ENCODE measurements around the gene FAM9C.

FAM9C gene

DNA sequence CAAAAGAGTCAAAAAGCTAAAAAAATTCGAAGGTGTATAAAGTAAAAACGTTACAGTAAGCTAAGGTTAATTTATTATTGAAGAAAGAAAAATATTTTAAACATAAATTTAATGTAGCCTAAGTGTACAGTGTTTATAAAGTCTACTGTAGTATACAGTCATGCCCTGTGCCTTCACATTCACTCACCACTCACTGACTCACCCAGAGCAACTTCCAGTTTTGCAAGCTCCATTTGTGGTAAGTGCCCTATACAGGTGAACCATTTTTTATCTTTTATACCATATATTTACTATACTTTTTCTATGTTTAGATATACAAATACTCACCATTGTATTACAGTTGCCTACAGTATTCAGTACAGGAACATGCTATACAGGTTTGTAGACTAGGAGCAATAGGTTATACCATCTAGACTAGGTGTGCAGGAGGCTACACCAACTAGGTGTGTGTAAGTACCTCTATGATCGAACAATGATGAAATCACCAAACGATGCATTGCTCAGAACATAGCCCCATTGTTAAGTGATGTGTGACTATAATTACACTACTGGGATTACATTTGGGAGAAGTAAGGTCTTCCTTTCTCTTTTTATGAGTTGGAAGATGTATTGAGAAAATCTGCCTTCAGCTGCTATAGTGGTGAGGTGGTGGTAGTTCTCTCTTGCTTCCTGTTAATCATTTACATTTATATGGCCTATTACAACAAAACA is 42.3 kb downstream of the FAM9C start:
- Histone ChIP-seq H3K4me3 (ENCODE audit: low read depth, low read length) (no peak overlapping the region), H3K27me3 (ENCODE audit: control insufficient read depth, insufficient read depth, low read length) (no peaks in the 10 kb centered on the region), H3K9ac (ENCODE audit: low read depth, low read length) (no peak overlapping the region), H3K36me3 (ENCODE audit: control insufficient read depth, insufficient read depth, low read length) (no peaks in the 10 kb centered on the region), H3K27ac (ENCODE audit: low read depth, low read length) (no peak overlapping the region), H3K9me3 (ENCODE audit: control insufficient read depth, insufficient read depth, low read length) (no peaks in the 10 kb centered on the region), H3K4me1 (ENCODE audit: control insufficient read depth, insufficient read depth, low read length) (peaks cover 35% of the 10 kb centered on the region)

DNA sequence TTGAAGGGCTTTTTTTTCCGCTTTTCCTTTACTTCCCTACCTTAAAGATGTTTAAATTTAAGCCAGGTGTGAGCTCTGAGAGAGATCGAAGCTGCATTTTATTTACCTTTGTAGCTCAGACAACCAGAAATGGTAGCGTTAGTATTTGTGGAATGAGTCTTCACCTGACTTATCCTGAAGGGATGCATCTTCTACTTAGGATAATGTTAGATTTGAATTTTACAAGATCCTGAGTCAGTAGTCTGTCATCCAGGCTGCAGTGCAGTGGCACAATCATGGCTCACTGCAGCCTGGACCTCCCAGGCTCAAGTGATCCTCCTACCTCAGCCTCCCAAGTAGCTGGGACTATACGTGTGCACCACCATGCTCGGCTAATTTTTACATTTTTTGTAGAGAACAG is 43.3 kb downstream of the FAM9C start:
- Histone ChIP-seq H3K36me3 (ENCODE audit: control insufficient read depth, insufficient read depth, low read length) (no peaks in the 10 kb centered on the region), H3K4me1 (ENCODE audit: control insufficient read depth, insufficient read depth, low read length) (peaks cover 35% of the 10 kb centered on the region), H3K9ac (ENCODE audit: low read depth, low read length) (no peak overlapping the region), H3K4me3 (ENCODE audit: low read depth, low read length) (no peak overlapping the region), H3K27ac (ENCODE audit: low read depth, low read length) (no peak overlapping the region), H3K27me3 (ENCODE audit: control insufficient read depth, insufficient read depth, low read length) (no peaks in the 10 kb centered on the region), H3K9me3 (ENCODE audit: control insufficient read depth, insufficient read depth, low read length) (no peaks in the 10 kb centered on the region)

DNA sequence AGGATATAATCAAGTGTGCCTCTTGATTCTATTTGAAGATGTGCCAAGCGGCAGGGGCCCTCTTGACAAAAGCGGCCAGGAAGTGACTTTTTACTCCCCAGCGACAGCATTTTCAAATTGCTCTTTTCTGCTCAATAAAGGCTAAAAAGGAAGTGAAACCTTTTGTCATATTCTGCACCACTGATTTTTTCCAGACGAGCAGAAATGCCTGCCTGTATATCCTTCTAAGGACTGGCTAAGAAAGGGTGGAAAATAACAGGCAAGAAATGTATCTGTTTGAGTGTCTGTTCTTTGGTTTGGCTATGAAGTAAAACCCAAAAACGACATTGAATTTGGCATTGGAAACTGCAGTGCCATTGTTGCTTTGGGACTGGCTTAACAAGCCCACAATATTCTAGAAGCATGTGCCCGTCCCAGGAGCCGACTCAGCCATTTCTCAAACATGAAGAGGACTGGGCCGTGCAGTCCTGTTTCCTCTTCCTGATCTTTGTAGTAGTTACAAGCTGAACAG is 44.1 kb downstream of the FAM9C start:
- H3K27me3 ChIP-seq (ENCODE audit: control insufficient read depth, insufficient read depth, low read length), result no peaks in the 10 kb centered on the region
- H3K4me3 ChIP-seq (ENCODE audit: low read depth, low read length), result no peak overlapping the region
- H3K4me1 ChIP-seq (ENCODE audit: control insufficient read depth, insufficient read depth, low read length), result peaks cover 35% of the 10 kb centered on the region
- no peaks in the 10 kb centered on the region for H3K9me3 ChIP-seq (ENCODE audit: control insufficient read depth, insufficient read depth, low read length)
- no peak overlapping the region for H3K27ac ChIP-seq (ENCODE audit: low read depth, low read length)
- H3K36me3 ChIP-seq (ENCODE audit: control insufficient read depth, insufficient read depth, low read length), result no peaks in the 10 kb centered on the region
- no peak overlapping the region for H3K9ac ChIP-seq (ENCODE audit: low read depth, low read length)

DNA sequence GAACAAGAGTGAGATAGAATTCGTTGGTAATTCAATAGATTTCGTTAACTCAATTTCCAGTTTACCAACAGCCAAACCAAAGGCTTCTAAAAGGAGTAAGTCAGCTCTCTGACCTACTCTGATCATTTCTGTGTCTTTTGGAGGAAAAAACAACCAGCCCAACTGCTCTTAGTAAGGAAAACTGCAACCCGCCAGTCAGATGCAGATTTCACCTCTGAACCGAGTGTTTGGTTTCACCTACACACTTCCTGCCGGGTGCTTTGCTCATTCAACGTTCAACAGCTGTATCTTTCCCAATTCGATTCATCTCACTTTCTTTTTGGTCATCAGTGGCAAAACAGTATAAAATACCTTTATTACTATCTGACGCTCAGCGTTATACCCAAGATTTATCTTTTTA is 45.0 kb downstream of the FAM9C start:
- Histone ChIP-seq H3K4me3 (ENCODE audit: low read depth, low read length) (no peak overlapping the region), H3K36me3 (ENCODE audit: control insufficient read depth, insufficient read depth, low read length) (no peaks in the 10 kb centered on the region), H3K27me3 (ENCODE audit: control insufficient read depth, insufficient read depth, low read length) (no peaks in the 10 kb centered on the region), H3K4me1 (ENCODE audit: control insufficient read depth, insufficient read depth, low read length) (peaks cover 35% of the 10 kb centered on the region), H3K9ac (ENCODE audit: low read depth, low read length) (peak overlapping the region; percentile 25; the same call in 1 of the 2 replicates), H3K27ac (ENCODE audit: low read depth, low read length) (peak overlapping the region; percentile 46), H3K9me3 (ENCODE audit: control insufficient read depth, insufficient read depth, low read length) (no peaks in the 10 kb centered on the region)

DNA sequence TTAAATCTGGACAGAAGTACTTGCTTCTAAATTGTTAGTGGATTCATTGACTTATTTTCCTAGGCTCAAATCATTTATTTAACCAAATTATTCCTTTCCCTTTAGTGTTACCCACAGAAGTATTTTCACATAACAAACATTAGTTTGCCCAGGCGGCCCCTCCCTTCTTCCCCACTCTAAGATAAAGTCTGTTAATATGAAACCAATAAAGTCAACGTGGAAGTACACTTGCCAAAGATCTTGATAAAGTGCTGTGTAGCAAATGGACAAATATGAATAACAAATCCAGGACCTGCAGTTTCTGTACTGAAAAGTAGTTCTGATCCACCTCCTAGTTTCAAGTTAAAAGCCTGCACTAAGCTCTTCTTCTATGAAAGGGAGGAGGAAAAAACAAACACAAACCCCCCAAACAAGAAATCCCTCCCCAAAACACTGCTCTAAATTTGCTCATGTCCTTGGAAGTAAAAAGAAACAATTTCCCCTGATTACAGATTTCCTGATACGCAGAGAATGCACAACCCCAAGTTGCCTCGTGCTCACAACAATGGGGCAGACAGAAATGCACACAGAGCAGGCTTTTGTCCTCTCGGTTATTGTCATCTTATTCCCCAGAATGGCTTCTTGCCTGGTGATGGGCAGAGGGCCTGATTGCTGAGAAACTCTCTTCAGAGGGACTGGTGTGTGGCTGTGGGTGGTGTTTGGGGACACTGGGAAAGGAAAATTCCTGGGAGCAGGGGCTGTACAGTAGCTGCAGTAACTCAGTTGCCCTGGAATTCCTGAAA is 46.3 kb downstream of the FAM9C start:
- Histone ChIP-seq H3K9ac (ENCODE audit: low read depth, low read length) (peak overlapping the region; percentile 16; the same call in 1 of the 2 replicates), H3K4me1 (ENCODE audit: control insufficient read depth, insufficient read depth, low read length) (peaks cover 35% of the 10 kb centered on the region), H3K27ac (ENCODE audit: low read depth, low read length) (no peak overlapping the region), H3K36me3 (ENCODE audit: control insufficient read depth, insufficient read depth, low read length) (no peaks in the 10 kb centered on the region), H3K27me3 (ENCODE audit: control insufficient read depth, insufficient read depth, low read length) (no peaks in the 10 kb centered on the region), H3K4me3 (ENCODE audit: low read depth, low read length) (no peak overlapping the region), H3K9me3 (ENCODE audit: control insufficient read depth, insufficient read depth, low read length) (no peaks in the 10 kb centered on the region)

DNA sequence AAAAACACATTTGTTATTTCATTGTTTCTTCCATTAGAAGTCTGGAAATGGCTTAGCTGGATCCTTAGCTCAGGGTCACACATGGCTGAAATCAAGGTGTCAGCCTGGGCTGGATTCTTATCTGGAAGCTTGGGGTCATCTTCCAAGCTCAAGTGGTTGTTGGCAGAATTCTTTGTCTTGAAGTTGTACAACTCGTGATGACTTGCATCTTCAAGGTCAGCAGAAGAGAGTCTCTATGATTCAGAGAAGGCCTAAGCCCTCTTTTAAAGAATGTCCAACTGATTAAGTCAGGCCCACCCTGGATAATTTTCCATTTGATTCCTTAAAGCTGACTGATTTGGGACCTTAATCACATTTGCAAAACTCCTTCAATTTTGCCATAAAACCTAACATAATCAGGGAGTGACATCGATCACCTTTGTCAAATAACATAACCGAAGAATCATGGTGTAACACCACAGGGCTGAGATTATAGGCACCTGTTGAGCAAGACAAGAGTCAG is 47.4 kb downstream of the FAM9C start:
- no peaks in the 10 kb centered on the region for H3K9me3 ChIP-seq (ENCODE audit: control insufficient read depth, insufficient read depth, low read length)

DNA sequence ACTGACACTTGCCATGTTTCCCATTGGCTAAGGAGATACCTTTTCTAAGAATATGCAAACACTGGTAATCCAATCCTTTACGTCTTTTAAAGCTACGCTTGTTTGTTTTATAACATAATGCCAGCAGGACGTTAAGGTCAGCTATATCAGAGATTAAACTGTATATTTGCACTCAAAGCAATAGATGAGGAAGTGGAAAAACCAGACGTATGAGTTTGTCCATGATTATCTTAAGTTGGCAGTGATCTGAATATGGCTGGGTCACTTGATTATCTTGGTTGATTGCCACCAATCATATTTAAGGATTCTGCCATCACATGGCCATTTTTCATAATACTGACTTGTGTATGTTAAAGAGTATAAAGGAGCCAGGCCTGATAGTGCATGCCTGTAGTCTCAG is 50.1 kb downstream of the FAM9C start:
- no peak overlapping the region for H3K4me3 ChIP-seq (ENCODE audit: low read depth, low read length)
- H3K36me3 ChIP-seq (ENCODE audit: control insufficient read depth, insufficient read depth, low read length), result no peaks in the 10 kb centered on the region
- no peak overlapping the region for H3K9ac ChIP-seq (ENCODE audit: low read depth, low read length)
- no peaks in the 10 kb centered on the region for H3K27me3 ChIP-seq (ENCODE audit: control insufficient read depth, insufficient read depth, low read length)
- H3K9me3 ChIP-seq (ENCODE audit: control insufficient read depth, insufficient read depth, low read length), result no peaks in the 10 kb centered on the region
- peaks cover 17% of the 10 kb centered on the region for H3K4me1 ChIP-seq (ENCODE audit: control insufficient read depth, insufficient read depth, low read length)
- no peak overlapping the region for H3K27ac ChIP-seq (ENCODE audit: low read depth, low read length)

More for the DNA sequence above, 47.4 kb downstream of the FAM9C start:
- H3K9ac ChIP-seq (ENCODE audit: low read depth, low read length), result no peak overlapping the region
- no peaks in the 10 kb centered on the region for H3K36me3 ChIP-seq (ENCODE audit: control insufficient read depth, insufficient read depth, low read length)
- no peaks in the 10 kb centered on the region for H3K27me3 ChIP-seq (ENCODE audit: control insufficient read depth, insufficient read depth, low read length)
- H3K4me1 ChIP-seq (ENCODE audit: control insufficient read depth, insufficient read depth, low read length), result peaks cover 31% of the 10 kb centered on the region
- H3K4me3 ChIP-seq (ENCODE audit: low read depth, low read length), result no peak overlapping the region
- H3K27ac ChIP-seq (ENCODE audit: low read depth, low read length), result no peak overlapping the region

DNA sequence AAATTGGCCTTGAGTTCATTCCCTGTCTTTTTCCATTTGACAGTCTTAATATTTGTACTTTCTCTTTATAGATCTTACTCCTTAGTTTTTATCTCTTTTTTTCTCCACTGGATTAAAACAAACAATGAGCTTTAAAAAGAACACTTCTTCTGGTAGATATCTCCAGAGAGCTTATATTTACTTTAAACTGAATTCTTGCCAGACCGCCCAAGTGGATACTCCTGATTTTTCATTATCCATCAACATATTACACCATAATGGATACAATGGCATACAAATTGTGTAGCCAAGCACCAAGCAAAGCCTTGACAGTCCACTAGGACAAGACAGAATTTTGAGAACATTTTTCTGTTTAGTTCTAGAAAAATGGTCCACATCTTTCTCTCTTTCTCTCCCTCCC is 50.6 kb downstream of the FAM9C start:
- no peaks in the 10 kb centered on the region for H3K9me3 ChIP-seq (ENCODE audit: control insufficient read depth, insufficient read depth, low read length)
- peaks cover 15% of the 10 kb centered on the region for H3K4me1 ChIP-seq (ENCODE audit: control insufficient read depth, insufficient read depth, low read length)
- H3K27me3 ChIP-seq (ENCODE audit: control insufficient read depth, insufficient read depth, low read length), result no peaks in the 10 kb centered on the region
- H3K9ac ChIP-seq (ENCODE audit: low read depth, low read length), result no peak overlapping the region
- H3K36me3 ChIP-seq (ENCODE audit: control insufficient read depth, insufficient read depth, low read length), result no peaks in the 10 kb centered on the region
- no peak overlapping the region for H3K4me3 ChIP-seq (ENCODE audit: low read depth, low read length)
- H3K27ac ChIP-seq (ENCODE audit: low read depth, low read length), result no peak overlapping the region

DNA sequence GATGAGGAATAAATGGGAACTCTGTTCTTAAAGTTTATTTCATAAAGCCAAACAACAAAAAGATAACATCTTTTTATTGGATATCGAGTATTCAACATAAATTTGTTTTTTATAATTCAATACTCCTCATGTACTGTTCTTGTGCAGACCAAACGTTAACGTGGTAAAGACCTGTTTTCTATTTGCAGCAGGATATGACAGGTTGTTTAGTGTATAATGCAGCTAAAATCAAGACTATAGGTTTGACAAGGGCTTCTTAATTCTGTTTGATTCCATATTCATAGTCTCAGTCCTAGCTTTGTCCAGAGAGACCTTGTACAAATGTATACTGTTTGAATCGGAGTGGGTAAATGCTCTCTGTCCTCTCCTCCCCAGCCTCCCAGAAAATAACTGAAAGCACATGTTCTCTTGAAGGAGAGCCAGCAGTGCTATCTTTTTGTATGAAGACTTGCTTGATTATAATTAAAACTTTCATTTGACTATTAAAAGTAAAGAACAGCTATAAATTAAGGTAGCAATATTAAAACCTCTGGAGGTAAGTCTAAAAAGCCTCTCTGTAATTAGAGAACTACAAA is 51.8 kb downstream of the FAM9C start:
- H3K27me3 ChIP-seq (ENCODE audit: control insufficient read depth, insufficient read depth, low read length), result no peaks in the 10 kb centered on the region
- no peak overlapping the region for H3K4me3 ChIP-seq (ENCODE audit: low read depth, low read length)

DNA sequence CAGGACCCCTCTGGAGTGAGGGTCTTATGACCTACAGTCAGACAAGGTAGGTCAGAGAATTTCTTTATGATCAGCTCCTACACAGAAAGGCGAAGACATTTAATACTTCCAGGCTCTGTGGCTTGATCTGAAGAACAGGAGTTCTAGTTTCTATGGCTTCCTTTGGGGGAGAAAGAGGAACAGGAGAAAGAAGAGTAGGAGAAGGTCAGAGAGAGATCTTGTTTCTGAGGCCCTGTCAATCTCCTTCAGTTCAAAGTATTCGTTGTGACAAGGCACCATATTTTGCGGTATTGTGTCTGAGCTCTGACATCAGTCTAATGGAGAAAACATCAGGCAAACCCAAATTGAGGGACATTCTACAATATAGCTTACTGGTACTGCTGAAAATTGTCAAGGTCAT is 52.8 kb downstream of the FAM9C start:
- Histone ChIP-seq H3K4me1 (ENCODE audit: control insufficient read depth, insufficient read depth, low read length) (0 out of 2 replicates have a peak, but pooled peaks cover 4% of the 10 kb centered on the region), H3K27ac (ENCODE audit: low read depth, low read length) (no peak overlapping the region), H3K27me3 (ENCODE audit: control insufficient read depth, insufficient read depth, low read length) (no peaks in the 10 kb centered on the region), H3K4me3 (ENCODE audit: low read depth, low read length) (no peak overlapping the region), H3K9ac (ENCODE audit: low read depth, low read length) (no peak overlapping the region), H3K9me3 (ENCODE audit: control insufficient read depth, insufficient read depth, low read length) (0 out of 2 replicates have a peak, but pooled peaks cover 5% of the 10 kb centered on the region), H3K36me3 (ENCODE audit: control insufficient read depth, insufficient read depth, low read length) (no peaks in the 10 kb centered on the region)

More for the DNA sequence above, 51.8 kb downstream of the FAM9C start:
- H3K4me1 ChIP-seq (ENCODE audit: control insufficient read depth, insufficient read depth, low read length), result peaks cover 6% of the 10 kb centered on the region
- no peak overlapping the region for H3K9ac ChIP-seq (ENCODE audit: low read depth, low read length)
- H3K36me3 ChIP-seq (ENCODE audit: control insufficient read depth, insufficient read depth, low read length), result no peaks in the 10 kb centered on the region
- no peaks in the 10 kb centered on the region for H3K9me3 ChIP-seq (ENCODE audit: control insufficient read depth, insufficient read depth, low read length)
- no peak overlapping the region for H3K27ac ChIP-seq (ENCODE audit: low read depth, low read length)

Data from HUES48 (cell line).